ENCODE data around the gene EGLN2. TPM values are rescaled to one million over a fixed set of nuclear protein-coding genes. Genes with fewer than 3 reads are reported as not detected.

EGLN2 gene
- polyA plus RNA-seq, 1 donor (not counting 4 experiments of a cell fraction or from before 2014, with no cell fraction given) = 31.6 TPM

DNA sequence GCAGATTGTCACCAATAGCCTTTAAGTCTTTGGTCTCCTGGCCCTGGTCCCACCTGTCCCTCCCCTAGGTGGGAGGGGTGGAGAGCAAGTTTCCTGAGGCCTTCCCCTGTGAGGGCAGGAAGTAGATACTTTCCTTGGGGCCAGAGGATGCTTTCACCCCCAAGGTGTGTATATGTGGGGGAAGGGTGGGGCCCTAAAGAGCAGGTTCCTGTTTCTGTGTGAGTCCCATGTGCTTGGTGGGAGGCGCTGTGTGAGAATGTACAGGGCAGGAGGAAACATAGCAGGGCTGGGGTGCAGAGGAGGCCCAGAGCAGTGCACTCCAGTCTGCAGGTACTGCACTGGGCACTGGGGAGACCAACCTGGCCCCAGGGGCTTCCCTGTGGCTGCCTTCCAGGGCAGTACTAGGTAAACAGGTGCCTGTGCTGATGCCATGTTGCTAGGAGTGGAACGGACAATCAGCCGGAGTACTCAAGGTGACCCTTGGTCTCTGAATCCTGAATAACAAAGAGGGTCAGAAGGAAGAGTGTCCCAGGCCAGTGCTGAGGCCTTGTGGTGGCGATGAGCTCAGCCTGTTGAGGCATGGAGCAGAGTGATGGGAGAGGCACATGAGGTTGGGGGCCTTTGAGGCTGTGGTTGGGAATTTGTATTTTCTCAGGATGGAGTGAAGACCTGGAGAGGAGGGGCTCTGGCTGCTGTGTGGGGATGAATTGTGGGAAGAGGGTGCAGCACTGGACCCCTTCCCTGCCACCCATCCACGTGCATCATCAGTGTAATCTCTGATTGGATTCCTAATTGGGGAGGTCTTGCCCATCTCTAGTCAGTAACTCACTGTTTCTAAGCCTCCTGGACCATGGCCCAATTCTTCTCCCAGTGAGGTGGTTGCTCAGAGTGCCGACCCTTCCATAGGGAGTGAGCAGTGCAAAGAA is 5.1 kb downstream of the EGLN2 start:
- H3K36me3 ChIP-seq (ENCODE audit: control insufficient read depth in 2 of 2, extremely low read depth in 1 of 2, insufficient read depth in 2 of 2, low read length in 2 of 2) = peaks cover 45 to 59% of the 10 kb centered on the region in 2 experiments
- no peak overlapping the region for H3K9ac ChIP-seq (ENCODE audit: control insufficient read depth, extremely low read depth, insufficient read depth, low read length)
- peaks cover 74% of the 10 kb centered on the region for H3K79me2 ChIP-seq (ENCODE audit: control insufficient read depth, insufficient read depth, low read length)
- peak overlapping the region; percentile 12 for H3K4me2 ChIP-seq (ENCODE audit: control insufficient read depth, extremely low read depth, insufficient read depth, low read depth, low read length)
- peaks cover 57% of the 10 kb centered on the region for H3K4me1 ChIP-seq (ENCODE audit: control insufficient read depth, extremely low read depth, insufficient read depth, low read length)
- no peaks in the 10 kb centered on the region for H3K27me3 ChIP-seq (ENCODE audit: control insufficient read depth, extremely low read depth, insufficient read depth, low read length)
- dilution Hi-C loops (cut with MboI; ENCODE audit: extremely low pct_ligation_motif_present, low sequenced_read_pairs) = no loop called here
- TF ChIP-seq, protein P1, sequence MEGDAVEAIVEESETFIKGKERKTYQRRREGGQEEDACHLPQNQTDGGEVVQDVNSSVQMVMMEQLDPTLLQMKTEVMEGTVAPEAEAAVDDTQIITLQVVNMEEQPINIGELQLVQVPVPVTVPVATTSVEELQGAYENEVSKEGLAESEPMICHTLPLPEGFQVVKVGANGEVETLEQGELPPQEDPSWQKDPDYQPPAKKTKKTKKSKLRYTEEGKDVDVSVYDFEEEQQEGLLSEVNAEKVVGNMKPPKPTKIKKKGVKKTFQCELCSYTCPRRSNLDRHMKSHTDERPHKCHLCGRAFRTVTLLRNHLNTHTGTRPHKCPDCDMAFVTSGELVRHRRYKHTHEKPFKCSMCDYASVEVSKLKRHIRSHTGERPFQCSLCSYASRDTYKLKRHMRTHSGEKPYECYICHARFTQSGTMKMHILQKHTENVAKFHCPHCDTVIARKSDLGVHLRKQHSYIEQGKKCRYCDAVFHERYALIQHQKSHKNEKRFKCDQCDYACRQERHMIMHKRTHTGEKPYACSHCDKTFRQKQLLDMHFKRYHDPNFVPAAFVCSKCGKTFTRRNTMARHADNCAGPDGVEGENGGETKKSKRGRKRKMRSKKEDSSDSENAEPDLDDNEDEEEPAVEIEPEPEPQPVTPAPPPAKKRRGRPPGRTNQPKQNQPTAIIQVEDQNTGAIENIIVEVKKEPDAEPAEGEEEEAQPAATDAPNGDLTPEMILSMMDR (optimal IDR thresholded peaks at IDR 0.05 in 1 of 3, IDR thresholded peaks at IDR 0.05 in 1 of 3, conservative IDR thresholded peaks at IDR 0.05 in 1 of 3; ENCODE audit: extremely low read depth in 1 of 3, insufficient read depth in 2 of 3, low read length in 3 of 3) = no peak
- TF ChIP-seq EZH2 (IDR thresholded peaks at IDR 0.05; ENCODE audit: low read length) = no peak
- peaks cover 10% of the 10 kb centered on the region for H3K9me1 ChIP-seq (ENCODE audit: control insufficient read depth, extremely low read depth, insufficient read depth, low read length)
- no peak overlapping the region for H2AFZ ChIP-seq (ENCODE audit: control insufficient read depth, low read length)
- no peak for DNase-seq (ENCODE audit: low read depth, low spot score)
- no peak overlapping the region for H3K27ac ChIP-seq (ENCODE audit: control insufficient read depth, insufficient read depth, low read length)
- no peak for FAIRE-seq
- H3K4me3 ChIP-seq (ENCODE audit: control insufficient read depth in 2 of 3, extremely low read depth in 1 of 3, insufficient read depth in 2 of 3, low read depth in 1 of 3, low read length in 3 of 3) = no peak overlapping the region
- H3K9me3 ChIP-seq (ENCODE audit: control insufficient read depth, low read depth, low read length) = no peaks in the 10 kb centered on the region
- peaks cover 42% of the 10 kb centered on the region for H4K20me1 ChIP-seq (ENCODE audit: control insufficient read depth, extremely low read depth, insufficient read depth, low read length)

DNA sequence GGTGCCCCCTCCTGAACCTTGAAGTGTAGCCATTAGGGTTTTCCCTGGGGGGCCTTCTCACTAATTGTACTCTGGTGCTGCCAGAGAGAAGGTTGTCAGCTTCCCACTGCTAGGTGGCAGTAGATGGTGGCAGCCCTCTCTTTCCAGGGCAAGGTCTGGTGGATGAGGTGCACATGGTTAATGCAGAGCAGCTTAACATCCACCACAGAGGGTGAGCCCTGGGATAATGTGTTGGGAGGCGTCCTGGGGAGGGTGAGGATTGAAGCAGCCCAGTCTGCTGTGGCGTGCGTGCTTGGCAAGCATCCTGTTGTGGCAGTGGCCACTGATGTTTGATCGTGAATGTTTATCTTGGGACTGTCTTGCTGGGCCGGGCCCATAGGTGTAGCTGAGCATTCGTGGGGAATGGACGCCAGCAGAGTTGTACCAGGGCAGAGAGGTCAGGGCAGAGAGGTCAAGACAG is 5.8 kb downstream of the EGLN2 start:
- Histone ChIP-seq H3K4me1 (ENCODE audit: control insufficient read depth, extremely low read depth, insufficient read depth, low read length) (peaks cover 57% of the 10 kb centered on the region), H3K9me1 (ENCODE audit: control insufficient read depth, extremely low read depth, insufficient read depth, low read length) (peaks cover 10% of the 10 kb centered on the region), H2AFZ (ENCODE audit: control insufficient read depth, low read length) (no peak overlapping the region), H3K9ac (ENCODE audit: control insufficient read depth, extremely low read depth, insufficient read depth, low read length) (no peak overlapping the region), H3K4me2 (ENCODE audit: control insufficient read depth, extremely low read depth, insufficient read depth, low read depth, low read length) (no peak overlapping the region), H3K9me3 (ENCODE audit: control insufficient read depth, low read depth, low read length) (no peaks in the 10 kb centered on the region), H3K4me3 (ENCODE audit: control insufficient read depth in 2 of 3, extremely low read depth in 1 of 3, insufficient read depth in 2 of 3, low read depth in 1 of 3, low read length in 3 of 3) (no peak overlapping the region), H3K27me3 (ENCODE audit: control insufficient read depth, extremely low read depth, insufficient read depth, low read length) (no peaks in the 10 kb centered on the region), H4K20me1 (ENCODE audit: control insufficient read depth, extremely low read depth, insufficient read depth, low read length) (peaks cover 42% of the 10 kb centered on the region), H3K36me3 (ENCODE audit: control insufficient read depth in 2 of 2, extremely low read depth in 1 of 2, insufficient read depth in 2 of 2, low read length in 2 of 2) (peaks cover 46 to 59% of the 10 kb centered on the region in 2 experiments), H3K27ac (ENCODE audit: control insufficient read depth, insufficient read depth, low read length) (no peak overlapping the region), H3K79me2 (ENCODE audit: control insufficient read depth, insufficient read depth, low read length) (peaks cover 69% of the 10 kb centered on the region)
- no peak for TF ChIP-seq EZH2 (IDR thresholded peaks at IDR 0.05; ENCODE audit: low read length)
- TF ChIP-seq, protein P1 (optimal IDR thresholded peaks at IDR 0.05 in 1 of 3, IDR thresholded peaks at IDR 0.05 in 1 of 3, conservative IDR thresholded peaks at IDR 0.05 in 1 of 3; ENCODE audit: extremely low read depth in 1 of 3, insufficient read depth in 2 of 3, low read length in 3 of 3) = peak in 1 of 3 experiments; percentile 29
- DNase-seq (ENCODE audit: low read depth, low spot score) (no peak), FAIRE-seq (no peak)
- dilution Hi-C loops (cut with MboI; ENCODE audit: extremely low pct_ligation_motif_present, low sequenced_read_pairs) = no loop called here

All from keratinocyte (primary cell).